Activated naive CD4-positive, alpha-beta T cell treated with anti-CD3 and anti-CD28 coated beads, Interleukin-2, amount 50 U/mL, for 72 hours (primary cell): ENCODE measurements around the gene RAB23. TPM values are rescaled to one million over a fixed set of nuclear protein-coding genes. Genes with fewer than 3 reads are reported as not detected.

Experiments used
- ATAC-seq, 2 donors: fragments of 150-1000 bp; cut with Tn5 transposase; 2 replicates each; pipeline ENCODE4 v1.10.0; 2021; ENCODE audit warnings: mild to moderate bottlenecking in 2 of 2, moderate library complexity in 2 of 2
- DNase-seq, 2 donors: peaks; one replicate each; pipeline ENCODE4 v3.0.0; 2021 to 2022; ENCODE audit warnings: low spot score in 2 of 2
- H3K27ac Mint-ChIP-seq, 2 donors: one replicate each; pipeline ENCODE4 v1.8.0; 2022; ENCODE audit warnings: mild to moderate bottlenecking in 2 of 2, mixed read lengths in 2 of 2
- H3K36me3 Mint-ChIP-seq, 2 donors: one replicate each; pipeline ENCODE4 v1.8.0; 2022; ENCODE audit warnings: mixed read lengths in 2 of 2
- H3K9me3 Mint-ChIP-seq, 2 donors: one replicate each; pipeline ENCODE4 v1.8.0; 2022; ENCODE audit warnings: mixed read lengths in 2 of 2
- total RNA-seq, 2 donors: library from RNA; stranded (reverse); gene quantifications; one replicate each; pipeline ENCODE4 v1.2.3, GENCODE V29; 2022

The RAB23 gene
- total RNA-seq, 2 donors from 2014 or later = 2.0 to 2.2 TPM

DNA sequence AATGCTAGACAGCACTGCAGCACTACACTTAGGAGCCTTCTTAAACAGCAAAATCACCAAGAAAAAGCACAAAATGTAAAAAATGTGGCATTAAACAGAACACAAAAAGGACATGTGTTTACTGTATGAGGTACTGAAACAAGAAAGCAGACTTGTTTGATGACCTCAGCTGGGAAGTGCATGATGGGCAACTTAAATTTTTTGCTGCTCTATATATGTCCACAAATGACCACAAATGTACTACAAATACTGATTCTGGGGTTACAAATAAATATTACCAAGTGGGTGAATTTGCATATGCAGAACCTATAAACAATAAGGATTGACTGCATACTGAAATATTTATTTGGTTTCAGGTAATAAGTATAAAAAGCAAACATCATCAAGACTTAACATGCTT lies 13.1 kb downstream of the RAB23 start:
- ATAC-seq (no peak), DNase-seq (no peak)
- H3K9me3 Mint-ChIP-seq = no peaks in the 10 kb centered on the region
- H3K36me3 Mint-ChIP-seq = peaks cover 0 to 1% of the 10 kb centered on the region in 2 donors
- H3K27ac Mint-ChIP-seq = no peak overlapping the region

DNA sequence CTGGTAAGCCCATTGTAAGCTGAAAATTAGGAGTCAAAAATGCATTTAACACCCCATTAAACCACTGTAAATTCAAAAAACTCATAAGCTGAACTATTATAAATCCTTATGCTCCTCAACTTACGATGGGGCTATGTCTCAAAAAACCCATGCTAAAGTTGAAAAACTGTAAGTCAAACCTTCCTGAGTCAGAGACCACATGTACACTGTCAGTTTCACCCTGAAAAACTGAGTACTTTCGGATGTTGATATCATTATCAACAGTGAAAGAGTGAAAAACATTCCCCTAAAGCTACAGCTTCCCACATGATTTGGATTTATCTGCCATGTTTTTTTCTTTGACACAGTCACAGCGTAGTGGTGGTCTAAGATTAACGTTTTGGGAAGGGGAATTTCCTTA lies 14.2 kb downstream of the RAB23 start:
- ATAC-seq (peak; percentile 81 to 85), DNase-seq (no peak)
- no peaks in the 10 kb centered on the region for H3K36me3 Mint-ChIP-seq
- no peaks in the 10 kb centered on the region for H3K9me3 Mint-ChIP-seq
- no peak overlapping the region for H3K27ac Mint-ChIP-seq

DNA sequence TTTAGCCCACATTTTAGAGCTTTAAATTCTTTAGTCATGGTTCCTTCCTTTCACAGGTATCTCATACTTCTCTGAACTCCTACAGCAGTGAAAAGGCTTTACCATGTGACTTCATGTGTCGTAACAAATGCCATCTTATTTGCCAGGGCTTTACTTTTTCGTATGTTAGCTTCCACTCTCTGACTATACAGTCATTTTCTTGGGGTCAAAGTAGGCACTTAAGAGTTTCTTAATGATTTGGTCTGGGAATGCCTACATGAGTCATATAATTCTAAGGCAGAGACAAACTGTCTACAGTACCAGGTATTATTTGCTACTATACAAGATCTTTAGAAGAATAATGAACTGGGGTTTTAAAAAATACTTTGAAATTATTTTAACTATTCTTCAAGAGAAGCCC lies 15.0 kb downstream of the RAB23 start:
- ATAC-seq = peak; percentile 78 to 83
- DNase-seq = no peak
- no peaks in the 10 kb centered on the region for H3K9me3 Mint-ChIP-seq
- H3K27ac Mint-ChIP-seq = no peak overlapping the region
- no peaks in the 10 kb centered on the region for H3K36me3 Mint-ChIP-seq

DNA sequence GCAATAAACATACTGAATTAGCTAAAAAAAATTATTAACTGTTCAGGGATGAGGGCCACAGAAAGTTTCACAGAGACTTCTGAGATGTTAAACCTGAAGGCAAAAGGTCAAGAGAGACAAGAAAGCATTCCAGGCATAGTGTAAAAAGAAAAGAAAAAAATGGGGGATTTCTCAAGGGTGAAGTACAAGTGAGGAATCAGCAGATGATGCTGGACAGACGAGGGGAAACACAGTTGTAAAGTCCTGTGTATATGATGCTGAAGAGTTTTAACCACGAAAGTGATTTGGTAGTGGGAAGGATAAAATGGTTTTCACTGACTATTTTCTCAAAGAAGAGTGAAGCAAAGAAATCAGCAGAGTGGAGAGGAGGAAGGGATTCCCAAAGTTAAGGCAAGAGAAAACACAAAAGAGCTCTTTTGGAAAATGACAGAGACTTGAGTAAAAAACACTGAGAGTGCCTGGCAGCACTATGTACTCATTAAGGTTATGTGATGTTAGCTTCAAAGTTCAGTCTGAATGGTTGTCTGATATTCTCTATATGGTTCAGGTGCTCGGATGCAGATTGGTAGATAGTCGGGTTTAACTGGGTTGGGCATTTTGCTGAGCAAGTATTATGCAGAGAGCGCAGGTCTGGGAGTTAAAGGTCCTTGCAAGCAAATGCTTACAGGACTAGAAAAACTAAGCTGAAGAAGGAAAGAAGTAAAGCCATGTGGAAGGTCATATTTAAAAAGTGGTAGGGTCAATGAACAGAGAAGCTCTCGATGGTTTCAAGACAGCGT lies 16.4 kb downstream of the RAB23 start:
- no peak for ATAC-seq
- Mint-ChIP-seq H3K27ac (no peak overlapping the region), H3K9me3 (no peaks in the 10 kb centered on the region), H3K36me3 (no peaks in the 10 kb centered on the region)
- no peak for DNase-seq

DNA sequence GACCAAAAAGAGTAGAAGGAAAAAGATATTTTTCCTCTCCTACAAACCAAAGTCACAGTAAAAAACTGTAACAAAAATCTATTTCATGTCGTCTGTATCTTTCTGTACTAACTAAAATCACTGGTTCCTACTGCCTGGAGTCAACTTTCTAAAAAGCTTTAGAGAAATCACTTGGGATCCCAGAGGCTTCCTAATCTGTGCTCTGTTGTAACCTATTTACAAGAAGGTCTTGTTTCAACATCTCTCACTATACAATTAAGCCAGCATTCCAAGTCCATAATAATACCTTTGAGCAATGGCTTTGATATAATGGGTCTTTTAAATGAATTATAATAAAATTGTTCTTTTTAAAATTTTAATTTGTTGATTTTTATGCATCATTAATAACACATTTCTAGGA lies 20.4 kb downstream of the RAB23 start:
- no peaks in the 10 kb centered on the region for H3K9me3 Mint-ChIP-seq
- ATAC-seq (no peak), DNase-seq (no peak)
- no peak overlapping the region for H3K27ac Mint-ChIP-seq
- peaks cover 0 to 6% of the 10 kb centered on the region in 2 donors for H3K36me3 Mint-ChIP-seq

DNA sequence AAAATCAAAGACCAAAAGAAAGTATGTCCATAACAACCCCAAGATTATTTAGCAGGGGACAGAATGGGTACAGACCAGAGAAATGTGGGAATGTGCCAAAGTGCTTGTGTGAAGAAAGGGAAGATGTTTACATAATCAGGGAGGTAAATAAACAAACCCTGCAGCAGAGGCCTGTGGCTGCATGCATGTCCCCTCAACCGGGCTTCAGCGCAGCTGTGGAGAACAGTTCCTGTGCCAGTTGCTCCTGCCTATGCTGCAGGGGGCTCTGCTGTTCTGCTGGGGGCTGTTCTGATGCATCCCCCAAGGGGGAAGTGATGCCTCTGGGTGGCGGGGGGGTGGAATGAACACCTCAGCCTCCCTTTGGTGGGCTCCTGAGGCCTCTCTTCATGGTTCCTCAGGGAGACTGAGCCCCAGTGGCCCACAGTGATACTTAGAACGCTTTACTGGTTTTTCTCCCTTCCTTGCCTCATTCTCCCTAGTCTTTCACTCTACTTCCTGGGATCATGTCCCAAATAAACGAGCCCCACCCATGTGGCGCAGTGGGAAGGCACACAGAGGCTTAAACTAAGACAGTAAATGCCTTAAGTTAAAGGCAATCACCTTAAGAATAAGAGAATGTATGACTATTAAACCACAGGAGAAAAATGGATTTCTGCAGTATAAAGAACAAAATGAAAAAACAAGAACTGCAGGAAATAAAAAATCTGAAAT lies 23.0 kb downstream of the RAB23 start:
- no peak for DNase-seq
- Mint-ChIP-seq H3K27ac (no peak overlapping the region), H3K9me3 (no peaks in the 10 kb centered on the region), H3K36me3 (peaks cover 0 to 6% of the 10 kb centered on the region in 2 donors)
- no peak for ATAC-seq

DNA sequence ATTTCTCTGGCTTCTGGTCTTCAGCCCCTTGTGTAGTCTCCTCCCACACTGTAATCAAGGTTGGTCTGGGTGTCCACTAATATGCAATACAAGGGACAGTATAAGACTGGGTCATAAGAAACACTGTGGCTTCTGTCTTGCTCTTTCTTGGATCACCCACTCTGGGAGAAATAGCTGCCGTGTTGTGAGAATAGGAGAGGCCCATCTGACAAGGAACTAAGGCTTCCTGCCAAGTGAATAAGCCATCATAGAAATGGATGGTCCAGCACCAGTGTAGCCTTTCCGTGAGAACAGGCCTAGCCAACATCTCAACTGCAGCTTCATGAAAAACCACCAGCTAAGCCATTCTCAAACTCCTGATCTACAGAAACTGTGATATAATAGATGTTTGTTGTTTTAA lies 26.6 kb downstream of the RAB23 start:
- no peak for ATAC-seq
- peaks cover 0 to 6% of the 10 kb centered on the region in 2 donors for H3K36me3 Mint-ChIP-seq
- no peaks in the 10 kb centered on the region for H3K9me3 Mint-ChIP-seq
- H3K27ac Mint-ChIP-seq = no peak overlapping the region
- no peak for DNase-seq

DNA sequence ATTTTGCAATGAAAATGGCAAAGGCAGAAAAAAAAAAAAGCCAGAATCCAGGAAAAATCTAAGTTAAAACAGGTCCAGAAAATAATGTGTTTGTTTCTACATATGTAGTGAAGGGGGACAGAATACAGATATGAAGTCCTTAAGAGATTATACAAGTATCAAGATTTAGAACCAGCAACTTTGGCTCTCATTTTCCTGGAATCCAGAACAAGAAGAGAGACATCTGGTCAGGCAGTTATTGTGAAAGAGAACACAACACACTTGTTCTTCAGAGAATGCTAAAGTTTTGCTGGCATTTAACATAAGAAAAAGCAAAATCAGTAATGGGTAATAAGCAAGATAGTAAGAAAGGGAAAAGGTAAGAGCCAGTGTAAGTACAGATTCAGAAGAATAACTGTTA lies 28.9 kb downstream of the RAB23 start:
- no peak overlapping the region for H3K27ac Mint-ChIP-seq
- DNase-seq (no peak), ATAC-seq (no peak)
- no peaks in the 10 kb centered on the region for H3K9me3 Mint-ChIP-seq
- peaks cover 0 to 6% of the 10 kb centered on the region in 2 donors for H3K36me3 Mint-ChIP-seq

DNA sequence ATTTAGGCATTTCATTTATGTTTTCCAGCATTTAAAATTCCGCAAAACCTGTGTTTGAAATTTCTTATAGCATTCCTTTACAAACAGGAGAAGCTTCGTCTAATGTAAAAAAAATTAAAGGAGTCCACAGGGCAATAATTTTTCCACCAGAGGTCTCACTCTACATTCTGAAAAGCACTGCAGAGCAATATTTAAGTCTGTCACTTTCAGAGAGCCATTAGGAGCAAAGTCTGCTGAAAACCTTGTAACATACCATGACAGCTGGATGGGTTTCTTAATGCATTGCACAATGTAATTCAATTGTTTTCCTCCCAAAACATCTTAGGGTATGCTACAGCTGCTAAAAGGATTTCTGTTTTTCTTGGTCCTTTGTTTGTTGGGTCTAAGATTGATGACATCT lies 32.0 kb downstream of the RAB23 start:
- Mint-ChIP-seq H3K27ac (no peak overlapping the region), H3K36me3 (peaks cover 0 to 6% of the 10 kb centered on the region in 2 donors), H3K9me3 (no peaks in the 10 kb centered on the region)
- no peak for DNase-seq
- ATAC-seq = no peak

DNA sequence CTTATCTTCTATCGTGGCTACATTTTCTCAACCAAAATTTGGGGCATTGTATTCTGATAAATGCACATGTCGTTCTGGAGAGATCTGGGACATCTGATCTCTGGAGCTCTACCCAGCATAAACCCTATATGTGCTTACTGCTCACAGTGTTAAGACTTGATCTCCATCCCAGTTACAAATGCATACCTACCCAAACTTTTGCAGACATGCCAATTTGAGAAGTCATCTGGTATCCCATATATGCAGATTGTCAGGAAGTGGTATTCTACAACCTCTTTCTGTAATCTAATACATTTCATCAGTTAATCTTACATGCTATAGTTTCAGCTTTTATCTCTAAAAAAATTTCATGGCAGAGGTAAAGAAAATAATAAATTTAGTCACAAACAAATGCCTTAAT lies 38.8 kb downstream of the RAB23 start:
- H3K36me3 Mint-ChIP-seq = peaks cover 0 to 12% of the 10 kb centered on the region in 2 donors
- DNase-seq = no peak
- ATAC-seq = peak in 1 of 2 donors; percentile 11

DNA sequence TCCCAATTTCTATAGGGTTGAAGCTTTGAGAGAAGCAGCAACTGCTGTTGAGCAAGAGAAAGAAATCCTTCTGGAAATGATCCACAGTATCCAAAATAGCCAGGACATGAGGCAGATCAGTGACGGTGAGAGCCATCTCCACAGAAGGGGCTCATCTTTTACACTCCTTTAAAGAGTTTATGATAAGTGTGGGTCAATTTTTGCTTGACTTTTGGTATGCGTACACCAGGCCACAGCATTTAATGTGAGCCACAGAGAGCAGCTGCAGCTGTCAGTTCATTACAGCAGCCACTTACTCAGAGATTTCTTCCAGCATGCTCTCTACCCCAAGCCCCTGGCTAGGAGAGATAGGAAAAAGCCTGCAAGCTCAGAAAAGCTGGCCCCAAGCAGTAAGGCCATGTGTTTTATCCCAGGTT lies 40.1 kb downstream of the RAB23 start:
- Mint-ChIP-seq H3K27ac (peak overlapping the region in 1 of 2 donors; percentile 58), H3K36me3 (peaks cover 0 to 12% of the 10 kb centered on the region in 2 donors), H3K9me3 (no peaks in the 10 kb centered on the region)
- ATAC-seq (no peak), DNase-seq (no peak)

More for the DNA sequence above, 38.8 kb downstream of the RAB23 start:
- no peaks in the 10 kb centered on the region for H3K9me3 Mint-ChIP-seq
- H3K27ac Mint-ChIP-seq = no peak overlapping the region

DNA sequence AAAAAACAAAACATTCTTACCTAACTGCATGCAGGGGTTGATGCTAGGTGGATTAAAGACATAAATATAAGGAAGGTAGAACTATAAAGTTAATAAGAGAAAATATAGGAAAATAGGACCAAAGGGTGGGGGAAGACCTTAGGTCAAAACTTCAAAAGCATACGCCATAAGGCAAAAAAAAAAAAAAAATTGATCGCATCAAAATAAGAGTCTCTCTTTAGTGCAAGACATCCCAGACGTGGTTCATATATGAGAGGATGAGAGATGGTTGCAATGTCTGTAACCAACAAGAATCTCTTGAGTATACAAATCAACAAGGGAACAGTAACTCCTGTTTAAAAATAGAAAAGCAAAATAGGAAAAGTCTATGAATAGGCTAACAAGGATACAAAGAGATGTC lies 41.5 kb downstream of the RAB23 start:
- ATAC-seq (no peak), DNase-seq (no peak)
- no peak overlapping the region for H3K27ac Mint-ChIP-seq
- no peaks in the 10 kb centered on the region for H3K9me3 Mint-ChIP-seq
- peaks cover 0 to 6% of the 10 kb centered on the region in 2 donors for H3K36me3 Mint-ChIP-seq

DNA sequence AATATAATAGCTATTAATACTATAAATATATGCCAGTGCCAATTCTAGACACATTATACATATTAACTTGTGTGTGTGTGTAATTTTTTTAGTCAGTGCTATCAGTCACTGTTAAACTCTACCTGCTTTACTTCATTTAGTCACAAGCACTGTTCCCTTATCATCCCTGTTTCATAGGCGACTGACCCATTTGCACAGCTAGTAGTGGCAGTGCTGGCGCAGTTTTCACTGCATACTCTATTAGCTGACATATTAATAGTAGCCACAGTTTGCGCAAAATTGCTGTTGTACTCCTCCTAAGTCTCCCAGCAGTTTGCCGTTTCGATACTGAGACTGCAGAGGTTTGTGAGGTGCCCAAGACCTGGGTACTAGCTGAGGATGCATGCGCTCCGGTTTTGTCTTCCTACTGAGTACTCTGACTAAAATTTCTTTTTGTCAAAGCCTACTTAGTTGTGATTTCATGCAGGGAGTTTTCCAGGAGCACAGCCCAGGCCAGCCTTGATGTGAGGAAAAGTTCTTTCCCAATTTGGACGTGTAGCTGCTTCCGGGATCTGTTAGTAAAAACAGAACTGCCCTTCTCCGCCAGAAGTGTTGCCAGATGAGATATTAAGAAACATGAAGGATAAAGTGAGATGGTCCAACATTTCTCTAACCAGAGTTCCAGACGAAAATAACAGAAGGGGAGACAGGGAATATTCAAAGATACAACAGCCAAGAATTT lies 44.4 kb downstream of the RAB23 start:
- H3K36me3 Mint-ChIP-seq = peaks cover 6 to 11% of the 10 kb centered on the region in 2 donors
- H3K9me3 Mint-ChIP-seq = no peaks in the 10 kb centered on the region
- DNase-seq = no peak
- H3K27ac Mint-ChIP-seq = peak overlapping the region in 1 of 2 donors; percentile 47
- no peak for ATAC-seq

DNA sequence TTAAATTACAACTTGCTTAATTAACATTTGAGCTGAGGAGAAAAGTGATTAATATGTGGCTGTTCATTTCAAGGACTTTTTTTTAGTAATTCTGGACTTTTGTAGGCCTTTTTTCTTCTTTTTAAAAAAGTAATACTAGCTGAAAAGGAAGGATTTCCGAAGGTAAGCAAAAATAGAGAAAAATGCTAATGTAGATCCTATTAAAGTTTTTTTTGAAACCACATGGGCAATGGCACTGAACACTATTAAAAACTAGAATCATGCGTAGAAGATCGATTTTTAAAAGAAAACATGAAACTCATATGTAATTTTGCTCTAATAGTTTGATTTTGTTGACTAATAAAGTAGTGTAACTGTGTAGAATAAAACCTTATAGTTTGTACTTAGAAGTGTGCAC lies 47.6 kb downstream of the RAB23 start:
- DNase-seq = no peak
- Mint-ChIP-seq H3K36me3 (peaks cover 6 to 9% of the 10 kb centered on the region in 2 donors), H3K9me3 (no peaks in the 10 kb centered on the region), H3K27ac (no peak overlapping the region)
- ATAC-seq = no peak

DNA sequence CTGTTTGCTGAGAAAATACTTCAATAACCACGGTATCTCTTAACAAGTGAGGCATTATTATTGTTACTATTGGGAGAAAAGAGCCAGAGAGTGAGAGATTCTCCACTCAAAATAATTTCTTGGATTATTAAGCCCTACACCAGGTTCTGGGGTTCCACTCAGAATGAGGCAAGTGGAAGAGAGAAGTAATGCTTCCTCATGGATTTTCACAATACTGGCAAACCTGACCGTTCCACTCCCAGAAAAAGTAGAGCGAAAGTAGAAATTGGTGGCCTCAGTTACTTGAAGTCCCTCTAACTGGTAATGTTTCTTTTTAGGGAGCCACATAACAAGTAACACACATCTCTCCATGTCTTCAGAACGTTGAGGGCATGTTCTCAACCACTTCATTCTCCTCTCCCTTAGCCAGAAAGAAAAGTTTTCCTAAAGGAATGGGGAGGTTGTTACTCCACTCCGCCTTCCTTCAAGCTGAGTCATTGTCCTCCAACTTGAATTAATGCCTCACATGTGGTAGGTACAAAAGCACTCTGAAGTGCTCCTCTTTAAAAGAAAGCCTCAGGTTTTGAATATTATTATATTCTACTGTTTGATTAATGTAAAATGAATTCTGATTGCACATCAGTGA lies 48.1 kb downstream of the RAB23 start:
- ATAC-seq (no peak), DNase-seq (no peak)
- peak overlapping the region; percentile 95 for H3K27ac Mint-ChIP-seq
- peaks cover 6 to 9% of the 10 kb centered on the region in 2 donors for H3K36me3 Mint-ChIP-seq
- H3K9me3 Mint-ChIP-seq = no peaks in the 10 kb centered on the region

DNA sequence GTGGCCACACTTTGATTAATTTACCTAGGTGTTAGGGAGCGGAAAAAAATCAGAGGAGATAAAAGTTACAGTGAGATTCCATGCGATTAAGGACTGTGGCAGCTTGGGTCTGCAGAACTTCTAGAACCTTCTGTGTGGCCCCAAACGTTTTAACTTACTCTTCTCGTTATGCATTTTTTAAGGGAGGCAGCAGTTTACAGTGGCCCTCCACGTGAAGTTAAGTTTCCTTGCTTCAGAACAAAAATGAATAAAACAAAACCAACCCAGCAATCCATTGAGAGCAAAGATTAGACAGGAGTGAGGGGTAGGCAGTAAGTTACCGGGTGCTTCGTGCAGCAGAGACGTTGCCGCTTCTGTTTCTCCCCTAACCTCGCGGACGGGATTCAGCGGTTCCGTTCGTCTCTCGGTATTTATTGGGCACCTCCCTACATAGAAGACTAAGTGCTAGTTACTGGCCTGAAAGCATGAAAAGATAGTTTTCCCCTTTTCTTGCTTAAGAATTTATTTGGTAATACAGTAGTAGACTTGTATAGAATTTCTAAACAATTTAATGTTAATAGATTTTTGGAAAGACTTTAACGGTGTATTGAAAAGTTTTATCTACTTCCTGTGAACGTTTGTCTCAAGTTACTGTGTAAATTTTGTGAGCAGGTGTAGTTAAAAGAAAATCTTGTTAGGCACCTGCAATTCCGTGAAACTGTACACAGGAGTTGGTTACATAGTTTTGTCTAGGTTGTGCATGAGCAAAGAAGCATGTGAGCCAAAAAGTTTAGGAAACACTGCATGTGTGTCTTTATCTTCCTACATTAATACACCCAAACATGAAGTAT lies 48.8 kb downstream of the RAB23 start:
- no peaks in the 10 kb centered on the region for H3K9me3 Mint-ChIP-seq
- H3K27ac Mint-ChIP-seq = peak overlapping the region; percentile 95
- ATAC-seq (no peak), DNase-seq (no peak)
- H3K36me3 Mint-ChIP-seq = peaks cover 6 to 9% of the 10 kb centered on the region in 2 donors
